ENCODE measurements around the gene DLST.

DLST gene

DNA sequence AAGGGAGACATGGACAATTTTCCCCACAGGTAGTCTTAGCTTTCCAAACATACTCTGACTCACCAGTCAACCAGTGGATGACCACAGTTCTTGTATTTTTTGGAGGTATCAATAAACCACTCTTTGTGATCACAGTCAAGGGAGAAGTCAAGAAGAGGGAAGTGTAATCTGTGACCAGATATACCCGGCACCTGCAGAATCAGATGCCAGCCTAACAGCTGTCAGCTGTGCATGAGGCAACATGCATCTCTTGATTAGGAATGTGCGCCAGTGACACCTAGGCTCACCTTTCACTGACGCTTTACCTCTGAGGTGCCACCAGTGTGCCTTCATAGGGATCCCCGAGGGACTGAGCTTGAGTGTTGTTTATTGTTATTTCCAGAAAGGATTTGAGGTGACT lies 25.8 kb upstream of the DLST start:
- DNase-seq (ENCODE audit: low read depth), result no peak
- H3K4me3 ChIP-seq (ENCODE audit: low read depth, low read length), result no peak overlapping the region
- TF ChIP-seq MYC (IDR thresholded peaks at IDR 0.05; ENCODE audit: low read depth, low read length) (no peak), POLR2A (IDR thresholded peaks at IDR 0.05; ENCODE audit: extremely low read depth, insufficient read length) (no peak)
- TF ChIP-seq, protein P1, sequence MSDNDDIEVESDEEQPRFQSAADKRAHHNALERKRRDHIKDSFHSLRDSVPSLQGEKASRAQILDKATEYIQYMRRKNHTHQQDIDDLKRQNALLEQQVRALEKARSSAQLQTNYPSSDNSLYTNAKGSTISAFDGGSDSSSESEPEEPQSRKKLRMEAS (IDR thresholded peaks at IDR 0.05; ENCODE audit: low read depth, low read length), result no peak
- TF ChIP-seq, protein P2, sequence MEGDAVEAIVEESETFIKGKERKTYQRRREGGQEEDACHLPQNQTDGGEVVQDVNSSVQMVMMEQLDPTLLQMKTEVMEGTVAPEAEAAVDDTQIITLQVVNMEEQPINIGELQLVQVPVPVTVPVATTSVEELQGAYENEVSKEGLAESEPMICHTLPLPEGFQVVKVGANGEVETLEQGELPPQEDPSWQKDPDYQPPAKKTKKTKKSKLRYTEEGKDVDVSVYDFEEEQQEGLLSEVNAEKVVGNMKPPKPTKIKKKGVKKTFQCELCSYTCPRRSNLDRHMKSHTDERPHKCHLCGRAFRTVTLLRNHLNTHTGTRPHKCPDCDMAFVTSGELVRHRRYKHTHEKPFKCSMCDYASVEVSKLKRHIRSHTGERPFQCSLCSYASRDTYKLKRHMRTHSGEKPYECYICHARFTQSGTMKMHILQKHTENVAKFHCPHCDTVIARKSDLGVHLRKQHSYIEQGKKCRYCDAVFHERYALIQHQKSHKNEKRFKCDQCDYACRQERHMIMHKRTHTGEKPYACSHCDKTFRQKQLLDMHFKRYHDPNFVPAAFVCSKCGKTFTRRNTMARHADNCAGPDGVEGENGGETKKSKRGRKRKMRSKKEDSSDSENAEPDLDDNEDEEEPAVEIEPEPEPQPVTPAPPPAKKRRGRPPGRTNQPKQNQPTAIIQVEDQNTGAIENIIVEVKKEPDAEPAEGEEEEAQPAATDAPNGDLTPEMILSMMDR (IDR thresholded peaks at IDR 0.05; ENCODE audit: low read depth, low read length), result no peak

DNA sequence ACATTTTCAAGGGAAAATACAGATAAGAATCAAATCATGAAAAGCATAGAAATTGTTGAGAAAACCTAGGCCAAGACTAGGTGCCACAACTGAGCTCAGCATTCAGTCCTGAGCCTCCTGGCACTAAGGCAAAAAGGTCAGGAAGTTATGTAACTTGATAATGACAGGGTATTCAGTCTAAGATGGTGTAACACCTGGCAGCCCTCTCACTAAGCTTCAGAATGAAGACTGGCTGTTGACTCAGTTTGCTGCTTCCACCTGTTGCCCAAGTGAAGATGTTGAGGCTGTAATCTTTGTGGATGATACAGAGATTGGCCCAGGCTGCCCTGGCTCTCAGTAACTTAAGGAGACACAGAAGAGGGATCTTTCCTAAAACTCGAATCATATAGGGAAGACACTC lies 25.4 kb upstream of the DLST start:
- no peak overlapping the region for H3K4me3 ChIP-seq (ENCODE audit: low read depth, low read length)
- TF ChIP-seq, protein P1 (IDR thresholded peaks at IDR 0.05; ENCODE audit: low read depth, low read length), result no peak
- peak; percentile 22 for DNase-seq (ENCODE audit: low read depth)

DNA sequence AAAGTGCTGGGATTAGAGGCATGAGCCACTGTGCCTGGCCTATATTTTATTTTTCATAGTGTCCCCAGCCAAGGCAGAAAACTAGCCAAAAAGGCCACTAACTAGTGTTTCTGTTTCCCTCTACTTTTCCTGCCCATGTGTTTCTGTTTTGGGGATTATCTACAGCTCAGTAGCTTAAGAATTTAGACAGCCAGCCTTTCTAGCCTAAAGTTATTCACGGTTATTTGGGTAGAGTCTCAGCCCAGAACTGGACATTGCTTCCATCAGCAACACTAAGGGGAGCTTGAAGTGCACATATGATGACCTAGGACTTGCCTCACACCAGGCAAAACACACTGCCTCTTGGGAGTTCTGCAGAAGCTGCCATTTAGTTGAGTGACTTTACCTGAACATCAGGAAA lies 23.7 kb upstream of the DLST start:
- no peak overlapping the region for H3K4me3 ChIP-seq (ENCODE audit: low read depth, low read length)
- TF ChIP-seq POLR2A (IDR thresholded peaks at IDR 0.05; ENCODE audit: extremely low read depth, insufficient read length) (no peak), MYC (IDR thresholded peaks at IDR 0.05; ENCODE audit: low read depth, low read length) (no peak)
- TF ChIP-seq, protein P2 (IDR thresholded peaks at IDR 0.05; ENCODE audit: low read depth, low read length), result no peak
- TF ChIP-seq, protein P1 (IDR thresholded peaks at IDR 0.05; ENCODE audit: low read depth, low read length), result no peak
- DNase-seq (ENCODE audit: low read depth), result no peak

DNA sequence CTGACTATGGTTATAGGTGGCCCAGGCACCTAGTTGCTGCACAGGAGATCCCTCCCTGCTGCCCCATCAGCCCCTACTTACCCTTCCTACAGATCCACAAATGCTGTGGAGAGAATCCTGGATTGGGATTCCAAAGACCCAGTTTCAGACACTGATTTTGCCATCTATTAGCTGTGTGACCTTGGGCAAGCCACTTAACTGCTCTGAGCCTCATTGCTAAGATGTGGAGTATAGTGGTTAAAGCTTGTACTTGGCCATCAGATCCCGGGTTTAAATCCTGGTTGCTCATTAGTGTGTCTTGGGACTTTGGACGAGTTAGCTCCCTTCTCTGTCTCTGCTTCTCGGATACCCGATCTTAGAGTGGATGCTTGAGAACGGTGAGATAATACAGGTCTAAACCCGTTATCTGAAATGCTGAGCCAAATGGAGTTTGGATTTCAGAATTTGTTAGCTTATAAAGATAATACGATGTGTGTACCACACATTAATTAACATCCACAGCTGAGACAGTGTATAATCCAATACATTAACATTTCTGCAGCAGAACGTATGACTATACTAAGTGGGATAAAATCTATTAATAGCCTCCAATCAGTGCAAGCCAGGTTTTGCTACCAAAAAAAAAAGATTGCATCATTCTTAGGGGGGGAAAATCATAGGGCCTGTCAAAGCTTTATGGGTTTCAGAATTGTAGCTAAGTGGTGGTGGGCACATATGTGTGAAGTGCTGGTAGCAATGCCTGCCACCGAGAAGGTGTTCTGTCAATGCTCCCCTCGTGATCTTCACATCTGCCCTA lies 21.8 kb upstream of the DLST start:
- TF ChIP-seq, protein P1 (IDR thresholded peaks at IDR 0.05; ENCODE audit: low read depth, low read length), result no peak
- no peak for TF ChIP-seq POLR2A (IDR thresholded peaks at IDR 0.05; ENCODE audit: extremely low read depth, insufficient read length)
- TF ChIP-seq MYC (IDR thresholded peaks at IDR 0.05; ENCODE audit: low read depth, low read length), result no peak
- TF ChIP-seq, protein P2 (IDR thresholded peaks at IDR 0.05; ENCODE audit: low read depth, low read length), result no peak
- DNase-seq (ENCODE audit: low read depth), result no peak
- H3K4me3 ChIP-seq (ENCODE audit: low read depth, low read length), result no peak overlapping the region

DNA sequence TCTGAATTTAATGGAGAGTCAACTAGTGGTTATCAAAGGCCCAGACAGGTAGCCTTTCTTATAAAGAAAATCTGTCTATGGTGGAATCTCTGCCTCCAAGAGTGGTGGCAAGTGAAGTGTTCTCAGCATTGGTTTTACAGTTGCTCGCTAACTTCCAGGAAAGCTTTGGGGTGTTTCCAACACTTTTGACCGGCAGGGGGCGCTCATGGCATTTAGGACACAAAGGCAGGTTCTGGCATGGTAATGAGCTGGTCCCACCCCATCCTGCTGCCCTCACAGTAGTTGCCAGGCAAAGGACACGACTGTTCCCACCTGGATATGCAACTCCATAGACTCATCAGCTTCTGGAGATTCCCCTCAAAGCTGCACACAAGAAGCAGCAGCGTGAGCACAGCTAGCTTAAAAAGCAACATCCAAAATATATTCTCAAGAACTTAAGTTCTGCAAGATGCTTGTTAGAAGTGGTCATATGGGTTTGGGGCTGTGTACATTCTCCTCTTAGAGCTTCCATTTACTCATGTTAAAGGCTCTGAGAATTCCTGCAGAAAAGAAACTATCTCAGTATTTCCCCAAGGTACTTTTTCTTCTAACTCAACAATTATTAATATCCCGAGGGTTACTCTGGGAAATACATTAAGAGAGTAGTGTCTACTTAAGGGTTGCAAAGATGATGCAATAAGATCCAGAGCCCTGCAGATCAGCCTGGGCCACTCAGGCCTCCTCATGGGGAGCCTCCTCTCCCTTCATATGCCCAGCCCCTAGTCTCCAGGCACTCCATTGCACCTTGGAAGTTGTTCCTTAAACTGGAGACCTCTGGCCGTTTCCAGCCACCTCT lies 20.6 kb upstream of the DLST start:
- TF ChIP-seq, protein P2 (IDR thresholded peaks at IDR 0.05; ENCODE audit: low read depth, low read length), result peak; percentile 81
- TF ChIP-seq POLR2A (IDR thresholded peaks at IDR 0.05; ENCODE audit: extremely low read depth, insufficient read length), result no peak
- DNase-seq (ENCODE audit: low read depth), result peak; percentile 84

GRCh38 chr14:74861734-74862090 lies 20.0 kb upstream of the DLST start:
- no peak for TF ChIP-seq POLR2A (IDR thresholded peaks at IDR 0.05; ENCODE audit: extremely low read depth, insufficient read length)
- TF ChIP-seq, protein P2 (IDR thresholded peaks at IDR 0.05; ENCODE audit: low read depth, low read length), result no peak
- TF ChIP-seq, protein P1 (IDR thresholded peaks at IDR 0.05; ENCODE audit: low read depth, low read length), result no peak
- TF ChIP-seq MYC (IDR thresholded peaks at IDR 0.05; ENCODE audit: low read depth, low read length), result no peak
- DNase-seq (ENCODE audit: low read depth), result no peak

More for the DNA sequence above, 20.6 kb upstream of the DLST start:
- no peak overlapping the region for H3K4me3 ChIP-seq (ENCODE audit: low read depth, low read length)

More at GRCh38 chr14:74861734-74862090, 20.0 kb upstream of the DLST start:
- H3K4me3 ChIP-seq (ENCODE audit: low read depth, low read length), result no peak overlapping the region

Measured in NB4 (cell line).